Activated CD4-positive, CD25-positive, alpha-beta regulatory T cell treated with anti-CD3 and anti-CD28 coated beads, Interleukin-2, amount 50 U/mL, for 16 hours (primary cell): Measurements from ENCODE around the gene IFITM10.

Experiments used
- DNase-seq: peaks from one replicate; pipeline ENCODE4 v3.0.0-alpha.2; 2020; ENCODE audit warnings: low read depth, low spot score

The IFITM10 gene

DNA sequence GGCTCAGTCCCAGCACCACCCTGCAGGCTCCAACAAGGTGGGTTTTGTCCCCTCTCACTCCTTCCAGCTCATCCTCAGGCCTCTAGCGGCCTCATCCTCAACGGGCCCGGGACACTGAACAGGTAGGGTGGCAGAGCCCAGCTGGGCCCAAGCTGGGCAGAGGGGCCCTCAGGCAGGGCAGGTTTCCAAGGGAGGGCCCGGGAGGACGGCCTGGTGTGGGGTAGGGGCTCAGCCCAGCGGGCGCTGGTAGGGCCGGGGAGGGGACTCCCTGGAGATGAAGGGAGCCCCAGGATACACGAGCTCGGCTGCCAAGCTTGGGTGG lies 2.5 kb upstream of the IFITM10 start:
- DNase-seq: no peak

GRCh38 chr11:1751999-1752906 lies 1.9 kb upstream of the IFITM10 start:
- DNase-seq: no peak

DNA sequence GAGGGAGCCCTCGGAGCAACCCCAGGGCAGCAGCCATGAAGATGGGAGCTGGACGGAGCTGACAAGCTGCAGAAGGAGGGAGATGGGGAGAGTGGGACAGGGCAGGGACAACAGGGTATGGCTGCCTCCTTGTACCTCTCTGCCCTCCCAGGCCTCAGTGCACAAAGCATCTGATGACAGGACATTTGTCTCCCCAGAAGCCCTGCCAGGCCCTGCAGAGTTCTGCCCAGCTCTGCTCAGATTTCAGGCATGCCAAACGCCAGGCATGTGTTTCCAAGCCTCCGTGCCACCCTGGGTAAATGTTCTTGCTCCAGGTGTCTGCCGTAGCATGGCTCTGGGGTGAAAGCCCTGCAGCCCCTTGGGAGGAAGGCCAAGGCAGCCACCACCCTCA lies 1.1 kb upstream of the IFITM10 start:
- no peak for DNase-seq

GRCh38 chr11:1750840-1751530 lies 590 bp upstream of the IFITM10 start:
- no peak for DNase-seq

GRCh38 chr11:1749395-1750351 lies 722 bp downstream of the IFITM10 start:
- no peak for DNase-seq

- no peak for DNase-seq
Observed at GRCh38 chr11:1748636-1749394, 1.6 kb downstream of the IFITM10 start.

- no peak for DNase-seq
Observed at GRCh38 chr11:1747753-1748635, 2.4 kb downstream of the IFITM10 start.

- DNase-seq: no peak
Observed at GRCh38 chr11:1746956-1747752, 3.2 kb downstream of the IFITM10 start.

GRCh38 chr11:1746511-1746931 lies 3.9 kb downstream of the IFITM10 start:
- DNase-seq: no peak

- no peak for DNase-seq
Observed at GRCh38 chr11:1745701-1746320, 4.6 kb downstream of the IFITM10 start.

GRCh38 chr11:1744891-1745700 lies 5.3 kb downstream of the IFITM10 start:
- DNase-seq: no peak

DNA sequence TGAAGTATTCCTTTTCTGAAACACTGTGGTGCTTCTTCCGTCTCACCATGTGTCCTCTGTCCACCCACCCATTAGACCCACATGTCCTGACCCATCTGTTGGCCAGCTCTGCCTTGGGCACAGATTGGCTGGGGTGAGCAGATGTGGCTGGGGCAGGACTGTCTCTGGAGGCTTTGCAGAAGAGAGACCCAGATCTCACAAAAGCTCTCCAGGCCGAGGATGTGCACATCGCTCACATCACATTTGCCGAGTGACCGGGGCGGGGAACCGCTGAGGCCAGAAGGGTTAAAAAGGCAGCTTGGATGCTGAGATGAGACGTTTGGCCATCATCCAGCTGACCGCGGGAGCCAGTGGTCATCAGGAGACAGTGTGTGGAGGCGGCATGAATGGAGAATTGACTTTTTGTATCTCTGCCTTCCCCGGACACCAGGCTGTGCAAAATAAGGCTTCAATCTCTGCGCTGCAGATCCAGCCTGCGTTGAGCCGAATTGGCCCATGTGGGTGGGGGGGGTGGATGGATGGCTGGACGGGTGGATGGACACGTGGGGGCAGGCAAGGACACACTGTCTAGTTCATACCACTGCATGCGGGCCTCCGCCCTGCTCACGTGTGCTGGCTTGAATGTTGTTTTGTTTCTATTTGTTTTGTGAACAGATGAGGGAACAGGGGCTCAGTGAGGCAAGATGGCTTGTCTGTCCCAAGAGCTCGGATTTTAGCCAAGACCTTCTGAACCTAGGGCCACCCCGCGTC lies 6.1 kb downstream of the IFITM10 start:
- no peak for DNase-seq

DNA sequence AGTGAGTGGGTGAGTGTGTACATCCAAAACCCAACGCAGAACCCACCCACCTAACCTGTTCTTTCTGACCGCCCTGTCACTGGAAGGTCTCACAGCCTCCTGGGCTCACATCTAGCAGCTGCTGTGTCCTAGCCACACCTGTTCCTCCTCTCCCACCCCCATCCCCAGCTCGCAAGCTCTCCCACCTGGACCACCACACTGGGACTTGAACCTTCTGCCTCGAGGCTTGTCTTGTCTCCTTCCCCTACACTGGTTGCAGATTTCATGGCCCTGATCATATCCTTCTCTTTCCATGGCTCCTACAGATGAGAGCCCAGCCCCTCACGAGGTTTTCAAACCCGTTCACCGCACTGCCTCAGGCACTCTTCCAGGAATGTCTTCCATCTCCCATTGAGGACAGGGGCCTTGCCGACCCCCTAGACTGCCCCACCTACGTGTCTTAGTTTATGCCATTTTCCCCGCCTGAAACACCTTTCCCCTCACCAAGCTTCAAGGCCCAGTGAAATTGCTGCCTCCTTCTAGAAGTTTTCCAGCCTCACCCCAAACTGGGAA lies 6.7 kb downstream of the IFITM10 start:
- DNase-seq: no peak

DNA sequence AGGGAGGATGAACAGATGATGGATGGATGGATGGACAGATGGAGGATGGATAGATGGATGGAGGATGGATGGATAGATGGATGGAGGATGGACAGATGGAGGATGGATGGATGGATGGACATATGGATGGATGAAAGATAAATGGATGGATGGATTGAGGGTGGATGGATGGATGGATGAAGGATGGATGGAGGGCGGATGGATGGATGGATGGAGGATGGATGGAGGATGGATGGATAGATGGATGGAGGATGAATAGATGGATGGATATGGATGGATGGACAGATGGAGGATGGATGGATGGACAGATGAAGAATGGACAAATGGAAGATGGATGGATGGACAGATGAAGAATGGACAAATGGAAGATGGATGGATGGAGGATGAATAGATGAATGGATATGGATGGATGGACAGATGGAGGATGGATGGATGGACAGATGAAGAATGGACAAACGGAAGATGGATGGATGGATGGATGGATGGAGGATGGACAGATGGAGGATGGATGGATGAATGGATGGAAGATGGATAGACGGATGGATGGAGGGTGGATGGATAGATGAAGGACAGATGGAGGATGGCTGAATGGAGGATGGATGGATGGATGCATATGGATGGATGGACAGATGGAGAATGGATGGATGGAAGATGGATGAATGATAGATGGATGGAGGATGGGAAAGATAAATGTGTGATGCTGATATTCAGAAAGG lies 7.4 kb downstream of the IFITM10 start:
- DNase-seq: no peak

DNA sequence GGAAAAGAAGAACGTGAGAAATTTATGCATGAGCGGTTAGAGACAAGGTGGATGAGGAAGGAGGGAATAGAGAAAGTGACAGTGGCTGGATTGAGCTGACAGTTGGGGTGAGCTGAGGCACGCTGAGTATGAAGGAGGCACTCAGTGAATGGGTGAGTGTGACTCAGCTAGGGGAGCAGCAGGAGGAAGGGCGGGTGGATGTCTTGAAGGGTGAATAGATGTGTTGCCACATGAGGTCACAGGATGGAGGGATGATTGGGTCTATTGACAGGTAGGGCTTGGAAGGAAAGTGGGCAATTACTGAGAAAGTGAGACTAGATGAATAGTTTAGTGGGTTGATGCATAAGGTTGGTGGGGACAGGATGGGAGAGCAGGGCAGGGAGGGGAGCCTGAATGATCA lies 8.0 kb downstream of the IFITM10 start:
- DNase-seq: no peak

GRCh38 chr11:1741741-1742140 lies 8.7 kb downstream of the IFITM10 start:
- no peak for DNase-seq
